ENCODE results near the gene LHX3. TPM values are rescaled to one million over a fixed set of nuclear protein-coding genes. Genes with fewer than 3 reads are reported as not detected.

LHX3 gene
- total RNA-seq, 2 experiments from 2014 or later = not detected

DNA sequence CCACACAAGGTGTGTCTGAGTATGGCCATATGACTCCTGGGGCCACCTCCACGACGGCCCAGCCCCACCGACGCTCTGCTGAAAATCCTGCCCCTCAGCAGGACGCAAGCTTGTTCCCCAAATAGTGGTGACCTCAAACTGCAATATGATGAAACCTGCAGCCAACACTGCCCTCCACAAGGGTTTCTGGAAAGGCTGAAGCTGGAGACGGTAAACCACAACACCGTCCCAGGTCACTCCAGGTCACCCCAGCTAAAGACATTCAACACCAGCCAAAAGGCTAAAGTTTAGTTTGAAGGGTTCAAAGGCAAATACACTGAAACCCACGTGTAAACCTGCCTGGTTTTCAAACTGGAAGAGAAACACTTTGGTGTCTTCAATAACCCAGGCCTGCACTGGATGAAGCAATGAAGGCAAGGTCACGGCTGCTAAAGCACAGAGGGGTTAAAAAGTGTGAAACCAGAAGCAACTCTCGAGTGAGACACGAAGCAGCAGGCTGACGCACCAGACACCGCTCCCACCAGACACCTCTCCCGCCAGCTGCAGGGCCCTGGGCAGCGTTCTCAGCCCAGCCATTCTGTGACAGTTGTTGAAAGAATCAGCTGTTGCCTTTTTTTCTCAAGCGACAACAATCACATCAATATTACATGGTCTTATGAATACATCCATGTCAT is 1.8 kb upstream of the LHX3 start:
- DNase-seq = no peak
- H3K27me3 Mint-ChIP-seq = peaks cover 15% of the 10 kb centered on the region
- no peak overlapping the region for H3K4me3 Mint-ChIP-seq
- no peak overlapping the region for H3K27ac Mint-ChIP-seq
- ChIA-PET CTCF (interaction anchor here (1.1 kb wide), 1 partner anchor 18 kb away, joined by 3 read pairs; no protein-coding TSS in a partner anchor), POLR2A (no interaction called here)
- H3K9me3 Mint-ChIP-seq = no peaks in the 10 kb centered on the region
- no peaks in the 10 kb centered on the region for H3K4me1 Mint-ChIP-seq
- H3K36me3 Mint-ChIP-seq (ENCODE audit: low read depth) = peaks cover 2% of the 10 kb centered on the region

GRCh38 chr9:136205707-136205992 is 722 bp upstream of the LHX3 start:
- Mint-ChIP-seq H3K27me3 (peaks cover 23% of the 10 kb centered on the region), H3K4me3 (no peak overlapping the region), H3K4me1 (no peaks in the 10 kb centered on the region), H3K9me3 (no peaks in the 10 kb centered on the region), H3K36me3 (ENCODE audit: low read depth) (peaks cover 2% of the 10 kb centered on the region), H3K27ac (no peak overlapping the region)
- DNase-seq = no peak
- ChIA-PET POLR2A (no interaction called here), CTCF (no interaction called here)

DNA sequence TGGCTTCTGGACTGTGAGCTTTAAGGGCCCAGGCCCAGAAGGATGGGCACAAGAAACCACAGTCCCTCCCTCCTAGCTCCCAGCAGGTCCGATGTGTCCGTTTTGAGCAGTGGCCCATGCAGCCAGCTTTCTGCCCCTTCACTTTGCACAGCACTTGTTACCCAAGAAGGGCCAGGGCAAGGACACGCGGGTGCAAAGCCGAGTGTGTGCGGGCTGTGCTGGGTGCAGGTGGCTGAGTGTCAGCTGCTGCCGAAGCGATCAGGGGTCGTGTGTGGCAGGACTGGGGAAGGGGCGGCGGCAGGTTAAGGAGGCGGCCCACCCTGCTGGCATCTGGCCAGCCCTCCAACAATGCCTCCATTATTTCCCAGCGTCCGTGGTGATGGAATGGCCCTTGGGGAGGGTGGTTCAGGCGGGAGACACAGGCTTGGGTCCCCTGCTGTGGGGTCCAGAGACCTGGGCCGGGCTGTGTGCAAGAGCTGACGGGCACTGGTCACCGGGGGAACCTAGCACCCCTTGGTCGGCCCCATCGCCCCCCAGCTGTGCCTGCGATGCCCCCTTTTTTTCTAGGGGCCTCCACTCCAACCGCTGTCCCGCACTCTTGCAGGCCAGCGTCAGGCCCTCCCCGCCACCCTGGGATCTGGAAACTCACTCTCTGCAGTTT is 653 bp downstream of the LHX3 start:
- Mint-ChIP-seq H3K27ac (no peak overlapping the region), H3K4me1 (no peaks in the 10 kb centered on the region), H3K27me3 (peaks cover 31% of the 10 kb centered on the region), H3K9me3 (no peaks in the 10 kb centered on the region), H3K4me3 (no peak overlapping the region), H3K36me3 (ENCODE audit: low read depth) (peaks cover 2% of the 10 kb centered on the region)
- POLR2A ChIA-PET = no interaction called here
- CTCF ChIA-PET = no interaction called here
- no peak for DNase-seq

DNA sequence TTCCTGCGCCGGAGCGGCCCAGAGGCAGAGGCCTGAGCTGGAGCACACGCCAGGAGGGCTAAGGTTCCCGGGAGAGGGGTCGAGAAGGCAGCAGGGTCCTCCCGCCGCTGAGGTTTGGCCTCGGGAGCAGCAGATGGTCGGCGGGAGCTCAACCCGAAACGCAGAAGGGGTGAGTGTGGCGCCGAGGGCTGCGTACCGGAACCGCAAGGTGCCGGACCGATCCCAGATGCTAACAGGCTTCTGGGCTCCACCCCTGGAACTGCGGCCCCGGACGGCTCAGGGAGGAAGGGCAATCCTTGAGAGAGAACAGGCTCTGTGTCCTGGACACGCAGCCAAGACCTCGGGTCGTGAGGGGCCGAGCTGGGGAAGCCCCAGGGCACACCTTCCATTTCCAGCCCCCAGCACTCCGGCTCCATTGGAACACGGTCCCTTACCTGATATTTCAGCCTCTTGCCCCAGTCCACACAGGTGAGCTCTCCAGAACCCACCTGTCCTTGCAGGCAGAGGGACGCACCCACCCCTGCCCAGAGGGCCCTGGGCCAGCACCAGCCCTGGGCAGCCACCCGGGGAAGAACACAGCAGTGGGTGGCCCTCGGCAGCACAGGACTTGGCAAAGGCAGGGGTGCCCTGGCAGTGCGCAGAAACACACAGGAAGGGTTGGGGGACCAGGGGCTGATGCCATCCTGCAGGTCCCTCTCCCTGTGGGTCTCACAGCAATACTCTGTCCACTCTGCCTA is 1.4 kb downstream of the LHX3 start:
- DNase-seq = no peak
- no peak overlapping the region for H3K4me3 Mint-ChIP-seq
- ChIA-PET POLR2A (no interaction called here), CTCF (no interaction called here)
- peaks cover 2% of the 10 kb centered on the region for H3K36me3 Mint-ChIP-seq (ENCODE audit: low read depth)
- H3K9me3 Mint-ChIP-seq = no peaks in the 10 kb centered on the region
- no peak overlapping the region for H3K27ac Mint-ChIP-seq
- no peaks in the 10 kb centered on the region for H3K4me1 Mint-ChIP-seq
- H3K27me3 Mint-ChIP-seq = peaks cover 32% of the 10 kb centered on the region

DNA sequence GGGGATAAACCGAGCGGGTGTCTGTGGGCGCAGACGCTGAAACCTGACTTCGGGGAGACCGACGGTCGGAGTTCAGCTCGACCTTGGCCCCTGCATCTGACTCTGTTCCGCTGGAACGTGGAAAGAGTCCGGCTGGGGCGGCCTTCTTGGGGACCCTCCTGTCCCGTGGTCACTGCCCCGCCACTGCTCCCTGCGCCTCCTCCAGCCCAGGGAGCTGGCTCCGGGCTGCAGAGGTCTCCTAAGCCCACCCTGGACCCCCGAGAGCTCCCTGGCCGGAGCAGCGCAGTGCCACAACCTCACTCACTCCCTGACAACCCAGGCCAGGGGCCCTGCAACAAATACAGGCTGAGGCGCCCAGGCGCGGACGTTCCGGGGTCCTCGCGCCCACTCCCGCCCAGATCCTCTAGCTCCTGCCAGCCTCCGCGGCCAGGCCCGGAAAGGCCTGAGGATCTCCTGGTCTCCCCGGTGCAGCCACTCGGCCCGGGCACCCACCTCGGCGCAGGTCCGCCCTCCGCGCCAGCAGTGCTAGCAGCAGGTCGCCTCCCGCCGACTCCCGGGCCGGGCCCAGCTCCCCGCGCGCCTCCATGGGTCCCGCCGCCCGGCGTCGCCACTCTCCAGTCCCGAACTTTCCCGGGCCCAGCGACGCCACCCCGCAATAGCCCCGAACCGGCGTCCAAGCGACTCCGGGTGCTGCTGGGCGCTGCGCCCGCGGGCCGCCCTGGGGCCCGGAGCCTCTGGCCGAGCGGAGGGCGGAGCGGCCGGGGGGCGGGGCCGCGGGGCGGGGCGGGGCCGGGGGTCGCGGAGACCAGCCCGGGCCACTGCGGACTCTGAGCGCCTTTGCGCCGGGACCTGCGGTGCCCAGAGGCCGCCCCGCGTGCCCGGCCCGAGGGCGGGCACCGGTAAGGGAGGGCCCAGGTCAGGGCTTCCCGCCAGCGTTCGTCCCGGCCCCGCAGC is 2.2 kb downstream of the LHX3 start:
- no peak overlapping the region for H3K4me3 Mint-ChIP-seq
- no peak for DNase-seq
- H3K27ac Mint-ChIP-seq = no peak overlapping the region
- peaks cover 39% of the 10 kb centered on the region for H3K27me3 Mint-ChIP-seq
- no peaks in the 10 kb centered on the region for H3K4me1 Mint-ChIP-seq
- ChIA-PET CTCF (no interaction called here), POLR2A (no interaction called here)
- H3K9me3 Mint-ChIP-seq = no peaks in the 10 kb centered on the region
- H3K36me3 Mint-ChIP-seq (ENCODE audit: low read depth) = peaks cover 2% of the 10 kb centered on the region

DNA sequence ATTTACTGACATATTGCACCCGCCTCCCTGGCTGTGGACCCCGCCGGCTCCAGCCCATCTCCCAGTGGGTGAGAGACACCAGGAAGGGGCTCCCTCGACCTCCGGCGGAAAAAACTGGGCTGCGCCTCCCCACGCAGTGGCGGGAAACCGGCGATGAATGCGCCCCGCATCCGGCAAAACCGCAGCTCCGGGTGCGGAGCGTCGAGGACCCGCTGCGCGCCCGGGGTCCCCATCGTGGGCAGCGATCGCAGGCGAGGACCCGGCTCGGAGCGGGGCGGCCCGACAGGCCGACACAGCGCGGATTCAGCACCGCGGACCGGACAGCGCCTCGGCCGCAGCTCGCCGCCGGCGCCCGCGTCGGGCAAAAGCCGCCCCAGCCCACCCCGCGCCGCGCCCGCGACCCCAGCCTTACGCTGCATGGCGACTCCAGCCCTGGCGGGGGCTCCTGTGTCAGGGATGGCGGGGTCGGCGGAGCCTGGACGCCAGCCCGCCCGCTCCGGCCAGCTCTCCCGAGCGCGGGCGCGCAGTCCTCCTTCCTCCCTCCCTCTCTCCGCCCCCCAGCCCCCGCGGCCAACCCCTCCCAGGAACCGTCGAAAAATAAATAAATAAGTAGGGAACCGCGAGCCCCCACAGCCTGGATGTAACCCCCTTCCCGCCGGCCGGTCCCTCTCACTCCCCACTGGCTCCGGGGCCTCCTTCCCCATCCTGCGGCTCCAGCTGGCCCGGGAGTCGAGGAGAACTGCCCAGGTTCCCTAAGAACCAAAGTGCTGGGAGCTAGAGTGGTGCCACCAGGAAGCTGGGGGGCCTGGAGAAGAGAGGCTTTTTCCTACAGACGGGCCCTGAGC is 3.1 kb downstream of the LHX3 start:
- no peak overlapping the region for H3K27ac Mint-ChIP-seq
- POLR2A ChIA-PET = no interaction called here
- H3K9me3 Mint-ChIP-seq = no peaks in the 10 kb centered on the region
- H3K4me1 Mint-ChIP-seq = no peaks in the 10 kb centered on the region
- no peak overlapping the region for H3K4me3 Mint-ChIP-seq
- no peak for DNase-seq
- no peaks in the 10 kb centered on the region for H3K36me3 Mint-ChIP-seq (ENCODE audit: low read depth)
- H3K27me3 Mint-ChIP-seq = peaks cover 42% of the 10 kb centered on the region
- CTCF ChIA-PET = no interaction called here

GRCh38 chr9:136201174-136201573 is 3.8 kb downstream of the LHX3 start:
- H3K36me3 Mint-ChIP-seq (ENCODE audit: low read depth) = no peaks in the 10 kb centered on the region
- H3K27me3 Mint-ChIP-seq = peaks cover 49% of the 10 kb centered on the region
- H3K9me3 Mint-ChIP-seq = no peaks in the 10 kb centered on the region
- DNase-seq = no peak
- POLR2A ChIA-PET = no interaction called here
- CTCF ChIA-PET = no interaction called here
- no peaks in the 10 kb centered on the region for H3K4me1 Mint-ChIP-seq
- no peak overlapping the region for H3K4me3 Mint-ChIP-seq
- no peak overlapping the region for H3K27ac Mint-ChIP-seq

DNA sequence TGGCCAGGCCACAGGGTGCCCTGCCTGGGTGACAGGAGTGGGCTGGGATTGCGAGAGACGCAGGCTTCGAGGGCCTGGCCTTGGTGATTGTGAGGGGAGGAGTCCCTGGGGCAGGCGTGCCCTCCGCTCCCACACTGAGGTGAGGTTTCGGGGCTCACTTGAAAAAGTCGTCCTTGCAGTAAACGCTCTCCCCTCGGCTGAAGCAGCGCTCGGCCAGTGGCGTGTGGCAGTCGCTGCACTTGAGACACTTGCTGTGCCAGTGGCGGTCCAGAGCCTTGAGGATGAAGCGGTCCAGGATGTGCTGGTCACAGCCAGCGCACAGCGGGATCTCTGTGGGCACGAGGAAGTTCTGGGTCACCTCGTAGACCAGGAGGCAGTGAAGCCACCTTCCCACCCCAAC is 4.5 kb downstream of the LHX3 start:
- ChIA-PET CTCF (no interaction called here), POLR2A (no interaction called here)
- Mint-ChIP-seq H3K36me3 (ENCODE audit: low read depth) (no peaks in the 10 kb centered on the region), H3K27me3 (peaks cover 55% of the 10 kb centered on the region), H3K9me3 (no peaks in the 10 kb centered on the region), H3K4me3 (no peak overlapping the region), H3K4me1 (no peaks in the 10 kb centered on the region), H3K27ac (no peak overlapping the region)
- DNase-seq = no peak

DNA sequence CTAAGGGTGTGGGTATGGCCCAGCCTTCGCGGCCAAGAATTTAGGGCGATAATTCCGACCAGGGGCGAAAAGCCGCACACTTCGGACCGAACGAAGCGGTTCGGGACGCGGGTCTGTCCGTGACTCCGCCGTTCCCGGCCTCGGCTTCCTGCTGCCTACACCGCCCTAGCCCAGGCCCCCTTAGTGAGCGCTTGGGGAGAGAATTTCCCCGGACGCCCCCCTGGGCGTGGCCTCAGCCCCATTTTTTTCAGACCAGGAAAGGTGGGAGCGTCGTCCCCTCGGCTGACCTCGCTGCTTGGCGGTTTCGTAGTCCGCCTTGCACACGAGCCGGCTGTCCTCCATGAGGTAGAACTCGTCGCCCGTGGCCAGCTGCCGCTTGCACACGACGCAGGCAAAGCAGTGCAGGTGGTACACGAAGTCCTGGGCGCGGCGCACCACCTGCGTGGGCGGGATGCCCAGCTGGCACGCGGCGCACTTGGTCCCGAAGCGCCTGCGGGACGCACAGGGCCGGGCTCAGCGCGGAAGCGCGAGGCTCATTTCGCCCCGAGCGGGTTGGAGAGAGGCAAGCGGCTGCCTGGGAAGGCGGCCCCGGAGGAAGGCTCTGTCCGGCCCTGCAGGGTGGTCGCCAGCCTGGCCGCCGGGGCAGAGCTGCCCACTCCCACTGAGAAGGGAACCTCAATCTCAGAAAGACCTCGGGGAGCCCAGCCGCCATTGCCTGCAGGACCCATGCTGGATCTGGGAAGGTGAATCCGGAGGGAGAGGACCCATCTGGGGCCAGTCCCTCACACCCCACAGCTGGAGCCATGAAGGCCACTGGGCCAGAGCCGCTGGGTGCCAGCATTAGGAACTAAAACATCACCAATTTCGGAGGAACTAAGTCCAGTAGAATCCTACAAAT is 5.3 kb downstream of the LHX3 start:
- H3K4me3 Mint-ChIP-seq = no peak overlapping the region
- ChIA-PET POLR2A (no interaction called here), CTCF (no interaction called here)
- no peak for DNase-seq
- no peaks in the 10 kb centered on the region for H3K36me3 Mint-ChIP-seq (ENCODE audit: low read depth)
- H3K27me3 Mint-ChIP-seq = peaks cover 62% of the 10 kb centered on the region
- H3K27ac Mint-ChIP-seq = no peak overlapping the region
- no peaks in the 10 kb centered on the region for H3K9me3 Mint-ChIP-seq
- H3K4me1 Mint-ChIP-seq = no peaks in the 10 kb centered on the region

GRCh38 chr9:136198605-136199083 is 6.3 kb downstream of the LHX3 start:
- no peak for DNase-seq
- Mint-ChIP-seq H3K4me3 (no peak overlapping the region), H3K4me1 (no peaks in the 10 kb centered on the region), H3K27me3 (peaks cover 60% of the 10 kb centered on the region), H3K36me3 (ENCODE audit: low read depth) (no peaks in the 10 kb centered on the region), H3K27ac (no peak overlapping the region), H3K9me3 (no peaks in the 10 kb centered on the region)
- ChIA-PET CTCF (no interaction called here), POLR2A (no interaction called here)

GRCh38 chr9:136197930-136198604 is 6.9 kb downstream of the LHX3 start:
- Mint-ChIP-seq H3K9me3 (no peaks in the 10 kb centered on the region), H3K4me1 (no peaks in the 10 kb centered on the region), H3K4me3 (no peak overlapping the region), H3K27me3 (peaks cover 56% of the 10 kb centered on the region), H3K36me3 (ENCODE audit: low read depth) (no peaks in the 10 kb centered on the region), H3K27ac (no peak overlapping the region)
- ChIA-PET CTCF (no interaction called here), POLR2A (no interaction called here)
- DNase-seq = no peak

All from activated CD4-positive, alpha-beta T cell treated with anti-CD3 and anti-CD28 coated beads, Interleukin-2, amount 10 ng/mL, durations not matched to agents 7 days and 5 days (primary cell).